Stimulated activated CD4-positive, alpha-beta T cell treated with anti-CD3 and anti-CD28 coated beads, TNF-alpha, amount 100 ng/mL, for 48 hours (primary cell): ENCODE measurements around the gene KLHL13.
"Not testable (repeated sequence)": the region's sequence is repeated elsewhere in the genome, so short reads cannot be mapped to it uniquely, and the experiment has no call there.

Source experiments
- DNase-seq, 3 donors: peaks; one replicate each; pipeline ENCODE4 v3.0.0-alpha.2; 2020; ENCODE audit warnings: low read depth in 3 of 3

KLHL13 gene

DNA sequence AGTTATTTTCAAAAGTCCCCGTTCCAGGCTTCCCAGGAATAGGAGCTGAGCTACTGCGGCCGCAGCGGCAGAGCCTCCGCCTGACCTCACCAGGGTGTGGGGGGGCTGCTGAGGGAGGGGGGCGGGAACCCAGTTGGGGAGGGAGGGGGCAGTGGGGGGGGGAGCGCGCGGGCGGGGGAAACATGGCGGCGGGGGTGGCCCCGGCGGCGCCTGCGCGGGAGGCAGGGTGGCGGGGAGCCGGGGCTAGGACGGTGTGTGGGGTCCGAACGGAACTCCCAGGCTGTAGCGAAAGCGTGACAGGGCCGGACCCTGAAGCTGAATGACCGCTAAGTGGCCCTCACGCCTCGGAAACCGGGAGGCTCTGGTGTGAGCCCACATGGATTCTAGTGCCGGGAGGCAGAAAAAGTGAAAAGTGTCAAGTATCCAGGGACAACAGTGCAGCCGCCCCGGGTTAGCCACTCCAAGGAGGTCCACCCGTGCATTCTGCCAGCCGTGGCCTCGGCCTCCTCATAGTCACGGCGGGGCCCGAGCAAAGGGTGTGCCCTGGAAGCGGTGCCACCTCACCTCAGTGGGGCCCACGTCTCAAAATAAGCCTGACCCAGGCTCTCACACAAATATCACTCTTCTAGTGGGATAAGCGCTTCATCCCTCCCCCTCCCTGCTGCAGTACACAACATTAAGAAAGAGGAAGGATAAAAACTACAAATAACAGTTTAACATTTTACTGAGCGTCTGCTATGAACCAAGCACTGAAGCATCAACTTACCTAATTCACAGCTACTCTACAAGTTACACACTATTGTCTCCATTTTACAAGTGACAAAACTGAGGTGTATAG lies at the start of gene KLHL13:
KLHL13 (minus strand) TSS at position 98 of the 838 bp plus-strand sequence. CDS start 88,337 bp downstream, outside the sequence.
- DNase-seq = no peak

GRCh38 chrX:118164138-118164537 lies 47.5 kb upstream of the KLHL13 start:
- no peak for DNase-seq

DNA sequence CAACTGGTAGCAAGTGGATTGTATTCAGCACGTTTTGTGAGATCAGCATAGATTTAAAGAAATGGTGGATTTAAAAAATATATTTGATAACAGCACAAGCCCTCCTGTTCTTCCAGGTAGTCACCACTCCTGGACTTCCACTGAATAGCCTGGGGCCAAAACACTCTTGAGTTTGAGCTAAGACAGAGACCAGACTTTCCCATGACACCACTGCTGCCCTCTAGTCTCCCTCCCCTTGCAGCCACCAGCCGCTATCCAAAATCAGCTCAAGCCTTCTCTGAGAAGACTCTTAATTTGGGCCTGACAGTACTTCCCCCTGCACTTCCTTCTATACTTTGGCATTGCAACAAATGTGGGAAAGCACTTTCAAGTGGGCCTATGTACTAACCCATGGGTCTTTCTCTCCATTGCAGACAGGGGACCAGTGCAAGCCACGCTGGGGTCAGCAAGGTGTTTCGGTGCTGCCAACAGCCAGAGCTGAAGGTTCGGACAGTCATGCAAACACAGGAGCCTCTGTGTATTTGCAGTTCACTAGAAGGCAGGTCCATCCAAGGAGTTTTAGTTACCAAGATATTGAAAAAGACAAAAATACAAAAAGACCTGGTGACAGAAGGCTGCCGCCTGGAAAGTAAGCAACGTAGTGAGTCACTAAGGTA lies 40.5 kb upstream of the KLHL13 start:
- no peak for DNase-seq

- no peak for DNase-seq
Observed at GRCh38 chrX:118156254-118156952, 39.8 kb upstream of the KLHL13 start.

DNA sequence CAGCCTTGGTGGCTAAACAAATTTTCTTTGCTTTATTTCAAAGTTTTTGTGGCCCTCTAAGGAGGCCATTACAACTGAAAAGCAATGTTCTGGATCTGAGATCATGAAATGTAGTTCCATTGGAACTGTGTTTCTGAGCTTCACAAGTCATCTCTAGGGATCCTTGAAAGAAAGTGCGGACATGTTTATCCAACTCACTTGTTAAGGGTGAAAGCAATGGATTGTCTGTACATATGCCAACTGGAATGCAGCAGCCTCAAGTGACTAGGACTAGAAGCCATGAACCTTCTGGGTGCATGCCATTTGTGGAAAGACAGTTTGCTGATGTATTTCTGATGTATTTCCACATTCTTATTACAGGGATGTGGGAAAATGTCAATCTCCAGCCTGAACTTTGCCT lies 36.7 kb upstream of the KLHL13 start:
- DNase-seq = no peak

- DNase-seq = no peak
Observed at GRCh38 chrX:118152721-118153120, 36.1 kb upstream of the KLHL13 start.

- DNase-seq = no peak
Observed at GRCh38 chrX:118148737-118149136, 32.1 kb upstream of the KLHL13 start.

GRCh38 chrX:118147771-118148170 lies 31.2 kb upstream of the KLHL13 start:
- DNase-seq = not testable (repeated sequence)

DNA sequence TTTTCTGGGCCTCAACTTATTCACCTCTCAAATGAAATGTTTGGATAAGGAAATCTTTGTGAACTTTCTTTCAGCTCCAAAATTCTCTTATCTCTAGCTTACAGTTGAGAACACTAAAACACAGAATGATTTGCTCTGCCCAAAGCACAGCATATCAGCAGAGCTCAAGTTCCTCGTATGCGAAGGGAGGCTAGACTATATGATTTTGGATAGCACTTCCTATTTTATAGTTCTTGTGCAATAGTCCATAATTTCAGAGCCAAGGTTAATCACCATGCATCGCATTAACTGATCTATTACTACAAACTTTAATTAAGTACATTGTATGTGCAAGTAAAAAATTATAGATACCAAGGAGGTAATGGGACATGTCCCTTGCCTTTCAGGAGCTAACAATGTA lies 27.0 kb upstream of the KLHL13 start:
- DNase-seq = no peak

GRCh38 chrX:118131336-118131735 lies 14.7 kb upstream of the KLHL13 start:
- DNase-seq = no peak

DNA sequence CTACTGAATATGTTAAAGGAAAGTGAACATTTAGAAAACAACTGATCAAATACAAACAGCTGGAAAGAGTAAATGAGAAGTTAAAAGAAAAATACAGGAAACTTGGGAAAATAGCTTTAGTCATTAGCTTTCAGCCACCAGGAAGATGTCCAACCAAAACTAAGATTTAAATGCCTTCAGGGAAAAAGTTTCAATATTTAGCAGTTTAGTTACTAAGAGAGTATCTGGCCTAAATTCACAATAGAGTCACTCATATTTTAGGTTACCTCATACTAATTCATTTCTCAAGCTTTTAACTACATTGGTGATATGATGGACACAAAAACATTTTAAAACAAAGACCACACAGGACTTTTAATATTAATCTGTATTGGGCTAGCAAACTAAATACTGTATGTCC lies 13.1 kb upstream of the KLHL13 start:
- DNase-seq = no peak

- no peak for DNase-seq
Observed at GRCh38 chrX:118128724-118129123, 12.1 kb upstream of the KLHL13 start.

DNA sequence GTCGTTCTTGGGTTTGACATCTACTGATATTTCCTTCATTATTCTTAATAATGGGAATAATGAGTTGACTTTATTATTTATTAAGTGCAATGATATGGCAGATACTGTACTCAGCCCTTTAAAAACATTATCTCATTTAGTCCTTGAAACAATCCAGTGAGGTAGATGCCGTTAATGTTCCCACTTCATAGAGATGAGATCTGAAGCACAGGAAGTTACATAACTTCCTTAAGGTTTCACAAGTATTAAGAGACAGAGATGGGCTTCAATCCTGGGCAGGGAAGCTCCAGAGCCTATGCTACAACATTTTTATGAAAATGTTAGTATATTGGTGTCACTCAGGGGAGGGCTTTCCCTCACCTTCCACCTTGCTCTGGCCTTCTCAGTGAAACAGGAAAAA lies 9.7 kb upstream of the KLHL13 start:
- DNase-seq = no peak

DNA sequence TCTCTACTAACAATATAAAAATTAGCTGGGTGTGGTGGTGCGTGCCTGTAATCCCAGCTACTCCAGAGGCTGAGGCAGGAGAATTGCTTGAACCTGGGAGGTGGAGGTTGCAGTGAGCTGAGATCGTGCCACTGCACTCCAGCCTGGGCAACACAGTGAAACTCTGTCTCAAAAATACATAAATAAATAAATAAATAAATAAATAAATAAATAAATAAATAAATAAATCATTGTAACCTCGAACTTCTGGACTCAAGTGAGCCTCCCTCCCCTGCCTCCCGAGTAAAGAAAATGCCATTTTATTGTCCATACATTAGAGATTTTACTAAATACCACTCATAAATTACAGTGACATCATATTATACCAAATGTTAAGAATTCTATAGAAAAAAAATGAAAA lies 7.6 kb upstream of the KLHL13 start:
- not testable (repeated sequence) for DNase-seq

DNA sequence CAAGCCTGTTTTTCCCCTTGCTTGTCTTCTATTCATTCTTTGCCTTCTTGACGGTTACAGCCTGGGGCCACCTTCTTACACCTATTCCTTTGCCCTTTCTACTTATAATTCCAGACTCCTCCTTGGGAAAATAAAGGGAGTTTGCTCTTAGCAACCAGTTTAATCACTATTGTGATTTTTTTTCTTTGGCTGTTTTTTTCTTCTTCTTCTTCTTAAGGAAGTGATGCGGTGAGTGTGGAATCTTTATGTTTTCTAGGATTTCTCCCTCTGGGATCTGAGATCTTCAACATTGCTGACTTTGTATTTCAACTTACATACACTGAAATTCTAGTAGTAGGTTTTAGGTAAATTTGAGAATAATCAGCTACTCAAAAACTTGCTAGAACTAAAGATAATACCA lies 1.1 kb upstream of the KLHL13 start:
- DNase-seq = no peak

- DNase-seq = no peak
Observed at GRCh38 chrX:118115953-118116712, 477 bp downstream of the KLHL13 start.

DNA sequence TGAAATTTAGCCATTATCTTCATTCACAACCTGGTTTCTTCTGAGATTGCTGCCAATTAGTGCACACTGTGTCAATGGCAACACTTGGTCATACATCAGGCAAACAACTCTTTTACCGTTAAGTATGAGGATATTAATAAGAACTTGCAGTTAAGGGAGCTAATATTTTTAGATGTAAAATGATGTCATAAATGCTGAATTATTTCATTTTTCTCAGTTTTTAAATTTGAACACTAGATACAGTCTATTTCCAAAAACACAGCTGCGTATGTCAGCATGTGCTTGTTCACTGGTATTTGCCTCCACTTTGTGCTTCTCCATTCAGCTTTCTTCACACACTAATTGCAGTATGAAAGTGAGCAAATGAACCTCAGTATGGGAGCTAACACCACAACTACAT lies 1.6 kb downstream of the KLHL13 start:
- no peak for DNase-seq

DNA sequence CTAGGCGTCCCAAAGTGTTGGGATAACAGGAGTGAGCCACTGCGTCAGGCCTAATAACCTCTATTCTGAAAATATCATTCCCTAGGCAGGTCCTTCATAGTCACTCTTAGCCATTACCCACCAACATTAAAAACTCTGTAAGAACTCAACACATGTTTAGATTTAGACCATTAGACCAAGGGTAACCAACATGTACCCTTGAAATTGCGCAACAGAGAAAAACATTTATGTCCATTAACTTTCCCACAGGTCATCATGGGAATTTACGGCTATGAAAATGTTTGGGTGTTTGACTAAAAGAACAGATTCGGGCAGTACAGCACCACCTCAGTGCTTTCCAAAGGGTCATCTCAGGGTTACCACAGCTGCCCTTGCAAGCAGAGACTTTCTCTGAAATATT lies 7.5 kb downstream of the KLHL13 start:
- no peak for DNase-seq

DNA sequence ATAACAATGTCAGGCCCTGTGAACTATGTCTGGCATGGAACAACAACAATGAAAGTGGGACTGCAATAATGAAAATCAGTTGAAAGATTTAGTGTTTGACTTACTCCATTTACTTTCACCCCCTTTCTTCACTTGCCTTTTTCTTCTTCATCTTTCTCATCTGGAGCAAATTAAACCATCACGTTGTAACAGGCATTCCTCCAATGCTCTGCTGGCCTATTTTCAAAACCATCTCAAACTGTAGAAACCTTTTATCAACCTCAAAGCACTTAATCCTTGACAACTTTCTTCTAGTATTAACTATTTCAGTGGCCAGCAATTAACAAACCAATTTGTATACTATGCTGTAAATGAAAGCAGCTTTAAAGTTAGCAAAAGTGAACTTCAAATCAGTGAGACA lies 8.3 kb downstream of the KLHL13 start:
- no peak for DNase-seq

- no peak for DNase-seq
Observed at GRCh38 chrX:118100091-118100490, 16.5 kb downstream of the KLHL13 start.

- DNase-seq = no peak
Observed at GRCh38 chrX:118088084-118088483, 28.5 kb downstream of the KLHL13 start.

DNA sequence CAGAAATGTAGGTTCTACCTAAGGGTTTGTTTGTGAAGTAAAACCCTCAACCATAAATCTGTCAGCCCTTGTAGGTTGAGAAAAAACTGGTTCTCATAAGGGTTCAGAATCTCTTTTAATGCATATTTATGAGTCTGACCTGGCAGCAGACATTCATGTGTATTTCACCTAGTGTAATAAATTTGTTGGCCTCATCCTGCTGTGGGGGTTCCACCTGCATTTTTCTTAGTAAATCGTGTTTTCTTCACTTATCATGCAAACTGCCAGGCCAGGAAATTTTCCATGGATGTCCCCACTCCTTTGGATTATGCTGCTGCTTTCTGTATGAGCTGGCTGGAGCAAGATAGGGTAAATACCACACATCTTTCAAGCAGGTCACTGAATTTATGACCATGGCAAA lies 42.4 kb downstream of the KLHL13 start:
- no peak for DNase-seq
